Measurements from ENCODE around the gene RYR2. TPM values are rescaled to one million over a fixed set of nuclear protein-coding genes. Genes with fewer than 3 reads are reported as not detected.

RYR2 gene
- total RNA-seq, 1 donor from 2014 or later, result 4.8 TPM

GRCh38 chr1:237035759-237036158 is 6.2 kb upstream of the RYR2 start:
- Histone ChIP-seq H3K4me1 (peaks cover 8% of the 10 kb centered on the region), H3K4me3 (no peak overlapping the region), H3K27ac (no peak overlapping the region), H3K9me3 (no peaks in the 10 kb centered on the region), H3K27me3 (ENCODE audit: low read depth) (peaks cover 5% of the 10 kb centered on the region), H3K36me3 (no peaks in the 10 kb centered on the region)
- DNase-seq (no peak), ATAC-seq (no peak)
- intact Hi-C loops (cut with DNase I), result no loop called here
- TF ChIP-seq, protein P1, sequence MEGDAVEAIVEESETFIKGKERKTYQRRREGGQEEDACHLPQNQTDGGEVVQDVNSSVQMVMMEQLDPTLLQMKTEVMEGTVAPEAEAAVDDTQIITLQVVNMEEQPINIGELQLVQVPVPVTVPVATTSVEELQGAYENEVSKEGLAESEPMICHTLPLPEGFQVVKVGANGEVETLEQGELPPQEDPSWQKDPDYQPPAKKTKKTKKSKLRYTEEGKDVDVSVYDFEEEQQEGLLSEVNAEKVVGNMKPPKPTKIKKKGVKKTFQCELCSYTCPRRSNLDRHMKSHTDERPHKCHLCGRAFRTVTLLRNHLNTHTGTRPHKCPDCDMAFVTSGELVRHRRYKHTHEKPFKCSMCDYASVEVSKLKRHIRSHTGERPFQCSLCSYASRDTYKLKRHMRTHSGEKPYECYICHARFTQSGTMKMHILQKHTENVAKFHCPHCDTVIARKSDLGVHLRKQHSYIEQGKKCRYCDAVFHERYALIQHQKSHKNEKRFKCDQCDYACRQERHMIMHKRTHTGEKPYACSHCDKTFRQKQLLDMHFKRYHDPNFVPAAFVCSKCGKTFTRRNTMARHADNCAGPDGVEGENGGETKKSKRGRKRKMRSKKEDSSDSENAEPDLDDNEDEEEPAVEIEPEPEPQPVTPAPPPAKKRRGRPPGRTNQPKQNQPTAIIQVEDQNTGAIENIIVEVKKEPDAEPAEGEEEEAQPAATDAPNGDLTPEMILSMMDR (IDR thresholded peaks at IDR 0.05), result no peak

DNA sequence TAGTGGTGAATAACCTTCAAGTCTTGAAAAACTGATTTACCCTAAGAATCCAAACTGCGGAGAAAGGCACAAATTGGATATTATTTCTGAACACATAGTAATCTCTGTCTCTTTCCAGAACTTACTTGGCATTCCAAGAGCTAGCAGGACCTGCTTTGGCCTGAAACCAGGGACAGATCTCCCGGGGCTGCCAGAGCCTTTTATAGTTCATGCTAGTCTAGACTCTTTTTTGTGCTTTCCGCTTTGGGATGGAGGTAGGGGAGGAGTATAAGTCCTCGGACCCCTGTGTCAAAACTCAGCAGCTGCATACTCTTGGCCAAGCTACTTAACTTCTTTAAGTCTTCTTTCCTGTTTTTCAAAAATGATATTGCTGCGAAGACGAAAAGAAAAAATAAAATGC is 3.8 kb upstream of the RYR2 start:
- no peak overlapping the region for H3K27ac ChIP-seq
- no peaks in the 10 kb centered on the region for H3K9me3 ChIP-seq
- TF ChIP-seq, protein P1 (IDR thresholded peaks at IDR 0.05), result no peak
- H3K36me3 ChIP-seq, result no peaks in the 10 kb centered on the region
- ATAC-seq (no peak), DNase-seq (no peak)
- H3K27me3 ChIP-seq (ENCODE audit: low read depth), result peaks cover 29% of the 10 kb centered on the region
- no peak overlapping the region for H3K4me3 ChIP-seq
- peaks cover 9% of the 10 kb centered on the region for H3K4me1 ChIP-seq
- intact Hi-C loops (cut with DNase I), result no loop called here

GRCh38 chr1:237040823-237041222 is 1.2 kb upstream of the RYR2 start:
- Histone ChIP-seq H3K27me3 (ENCODE audit: low read depth) (peaks cover 45% of the 10 kb centered on the region), H3K4me1 (peaks cover 9% of the 10 kb centered on the region), H3K9me3 (no peaks in the 10 kb centered on the region), H3K27ac (no peak overlapping the region), H3K4me3 (no peak overlapping the region), H3K36me3 (no peaks in the 10 kb centered on the region)
- intact Hi-C loops (cut with DNase I), result no loop called here
- DNase-seq (no peak), ATAC-seq (no peak)
- TF ChIP-seq, protein P1 (IDR thresholded peaks at IDR 0.05), result no peak

DNA sequence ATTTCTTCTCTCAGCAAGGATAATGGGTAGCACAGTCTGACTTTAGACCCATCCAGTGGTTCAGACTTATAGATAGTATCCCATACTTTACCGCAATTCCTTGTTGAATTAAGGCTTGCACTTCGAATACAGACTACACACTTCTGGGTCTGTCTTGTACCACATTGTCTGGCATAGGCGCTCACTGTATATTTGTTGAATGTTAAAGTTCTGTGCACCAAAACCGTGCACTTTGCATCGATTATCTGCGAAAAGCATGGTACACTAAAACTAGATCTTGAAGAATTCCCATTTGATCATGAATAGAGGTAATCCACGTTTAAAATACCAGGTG is 556 bp upstream of the RYR2 start:
- intact Hi-C loops (cut with DNase I), result no loop called here
- peak overlapping the region; percentile 57 for H3K4me3 ChIP-seq
- H3K27me3 ChIP-seq (ENCODE audit: low read depth), result peaks cover 45% of the 10 kb centered on the region

GRCh38 chr1:237042526-237042891 is 525 bp downstream of the RYR2 start:
- Histone ChIP-seq H3K4me1 (peaks cover 9% of the 10 kb centered on the region), H3K36me3 (no peaks in the 10 kb centered on the region), H3K4me3 (peak overlapping the region; percentile 57), H3K27me3 (ENCODE audit: low read depth) (peaks cover 45% of the 10 kb centered on the region), H3K27ac (peak overlapping the region; percentile 57), H3K9me3 (no peaks in the 10 kb centered on the region)
- TF ChIP-seq, protein P1 (IDR thresholded peaks at IDR 0.05), result no peak
- no peak for DNase-seq
- peak; percentile 6 to 25 for ATAC-seq
- intact Hi-C loops (cut with DNase I), result no loop called here

More for the DNA sequence above, 556 bp upstream of the RYR2 start:
- ATAC-seq (no peak), DNase-seq (no peak)
- TF ChIP-seq, protein P1 (IDR thresholded peaks at IDR 0.05), result no peak
- no peaks in the 10 kb centered on the region for H3K9me3 ChIP-seq
- no peaks in the 10 kb centered on the region for H3K36me3 ChIP-seq
- peaks cover 9% of the 10 kb centered on the region for H3K4me1 ChIP-seq
- no peak overlapping the region for H3K27ac ChIP-seq

Measured in lower lobe of right lung (tissue), 2 donors.